ENCODE data around the gene REPS2.

Gene REPS2

DNA sequence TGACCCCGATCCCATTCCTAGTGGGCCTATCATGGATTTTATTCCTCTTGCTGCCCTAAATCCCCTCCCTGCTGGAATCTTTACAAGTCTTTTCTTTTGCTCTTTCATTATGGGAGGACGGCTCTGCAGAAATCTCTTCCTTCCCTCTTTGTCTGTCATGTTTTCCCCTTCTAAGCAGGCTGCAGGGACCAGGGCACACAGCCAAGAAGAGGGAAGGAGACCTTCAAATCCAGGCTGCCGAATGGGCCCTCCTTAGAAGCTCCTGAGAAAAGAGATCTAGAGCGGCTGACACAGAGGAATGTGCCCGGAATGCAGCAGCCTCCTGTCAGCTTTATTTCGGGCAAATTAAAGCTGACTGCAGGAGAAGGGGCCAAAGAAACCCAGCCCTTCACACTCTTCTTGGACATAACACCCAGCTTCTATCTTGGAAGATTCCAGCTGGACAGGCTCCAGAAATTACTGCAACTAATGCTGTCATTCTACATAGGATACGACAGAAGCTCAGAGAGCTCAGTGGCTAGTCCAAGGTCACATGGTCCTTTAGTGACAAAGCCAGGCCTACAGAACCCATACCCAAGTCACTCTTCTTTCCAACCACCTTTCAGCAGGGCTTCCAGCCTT lies 240.8 kb downstream of the REPS2 start:
- TF ChIP-seq, protein P1, sequence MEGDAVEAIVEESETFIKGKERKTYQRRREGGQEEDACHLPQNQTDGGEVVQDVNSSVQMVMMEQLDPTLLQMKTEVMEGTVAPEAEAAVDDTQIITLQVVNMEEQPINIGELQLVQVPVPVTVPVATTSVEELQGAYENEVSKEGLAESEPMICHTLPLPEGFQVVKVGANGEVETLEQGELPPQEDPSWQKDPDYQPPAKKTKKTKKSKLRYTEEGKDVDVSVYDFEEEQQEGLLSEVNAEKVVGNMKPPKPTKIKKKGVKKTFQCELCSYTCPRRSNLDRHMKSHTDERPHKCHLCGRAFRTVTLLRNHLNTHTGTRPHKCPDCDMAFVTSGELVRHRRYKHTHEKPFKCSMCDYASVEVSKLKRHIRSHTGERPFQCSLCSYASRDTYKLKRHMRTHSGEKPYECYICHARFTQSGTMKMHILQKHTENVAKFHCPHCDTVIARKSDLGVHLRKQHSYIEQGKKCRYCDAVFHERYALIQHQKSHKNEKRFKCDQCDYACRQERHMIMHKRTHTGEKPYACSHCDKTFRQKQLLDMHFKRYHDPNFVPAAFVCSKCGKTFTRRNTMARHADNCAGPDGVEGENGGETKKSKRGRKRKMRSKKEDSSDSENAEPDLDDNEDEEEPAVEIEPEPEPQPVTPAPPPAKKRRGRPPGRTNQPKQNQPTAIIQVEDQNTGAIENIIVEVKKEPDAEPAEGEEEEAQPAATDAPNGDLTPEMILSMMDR (IDR thresholded peaks at IDR 0.05; ENCODE audit: low read depth, low read length, missing control alignments) = no peak
- H3K4me3 ChIP-seq (ENCODE audit: low read depth, low read length) = no peak overlapping the region
- no peak for DNase-seq (ENCODE audit: low read depth)

DNA sequence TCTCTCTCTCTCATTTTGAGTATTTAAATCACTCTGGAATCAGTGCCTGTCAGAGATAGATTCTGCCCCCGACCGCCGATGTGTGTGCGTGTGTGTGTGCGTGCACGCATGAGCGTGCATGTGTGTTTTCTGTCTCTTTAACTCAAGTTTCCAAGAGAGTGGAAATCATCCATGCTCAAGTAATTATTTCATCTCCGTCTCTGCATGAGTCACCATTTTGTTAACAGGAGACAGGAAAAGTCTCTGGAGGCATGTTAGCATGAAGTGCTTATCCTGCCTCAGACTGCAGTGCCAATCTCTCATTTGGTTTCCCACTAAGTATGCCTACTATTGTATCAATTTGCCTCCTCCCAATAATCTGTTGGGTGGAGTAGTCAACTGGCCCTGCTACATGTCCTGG lies 245.6 kb downstream of the REPS2 start:
- H3K4me3 ChIP-seq (ENCODE audit: low read depth, low read length) = no peak overlapping the region
- TF ChIP-seq, protein P1 (IDR thresholded peaks at IDR 0.05; ENCODE audit: low read depth, low read length, missing control alignments) = no peak

More for the DNA sequence above, 245.6 kb downstream of the REPS2 start:
- DNase-seq (ENCODE audit: low read depth) = no peak

Data from GM12864 (cell line).